DOHH2 (cell line): Measurements from ENCODE around the gene TMPRSS2.

ENCODE experiments used
- EZH2phosphoT487 ChIP-seq: fragments of 200-600 bp; sonication (generic); IDR thresholded peaks from 2 replicates; pipeline ENCODE4 v1.6.1; 2017; ENCODE audit warnings: borderline replicate concordance, mild to moderate bottlenecking, antibody characterized with exemption, low read length, moderate library complexity, mixed read lengths
- TF ChIP-seq, protein P1 (sequence below): fragments of 200-600 bp; sonication (generic); IDR thresholded peaks from one replicate; pipeline ENCODE4 v1.5.1; 2014; ENCODE audit warnings: antibody characterized with exemption, mild to moderate bottlenecking, low read depth, low read length; ENCODE audit not compliant: poor library complexity, severe bottlenecking

DNA sequence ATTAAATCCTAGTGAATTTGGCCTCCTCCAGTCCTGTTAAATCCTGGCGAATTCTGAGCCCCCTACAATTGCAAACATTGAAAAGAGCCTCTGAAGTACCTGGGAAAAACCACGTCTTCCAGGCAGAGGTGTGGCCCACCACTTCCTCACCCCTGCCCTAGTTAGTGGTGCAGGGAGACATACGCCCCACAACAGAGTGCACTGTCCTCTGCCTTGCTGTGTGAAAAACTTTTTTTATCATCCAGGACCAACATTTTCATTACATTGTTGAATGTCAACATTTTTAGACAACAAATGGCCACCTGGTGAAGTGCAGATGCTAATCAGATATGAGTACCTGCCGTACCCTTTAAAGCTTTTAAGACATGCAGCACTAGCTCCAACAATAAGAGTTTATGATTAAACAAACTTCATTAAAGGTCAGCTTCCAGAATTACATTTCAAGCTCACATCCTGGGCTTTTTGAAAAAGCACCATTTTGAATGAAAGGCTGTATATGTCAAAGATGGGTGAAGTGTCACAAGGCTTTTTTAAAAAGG lies 13.6 kb upstream of the TMPRSS2 start:
- TF ChIP-seq, protein P1, sequence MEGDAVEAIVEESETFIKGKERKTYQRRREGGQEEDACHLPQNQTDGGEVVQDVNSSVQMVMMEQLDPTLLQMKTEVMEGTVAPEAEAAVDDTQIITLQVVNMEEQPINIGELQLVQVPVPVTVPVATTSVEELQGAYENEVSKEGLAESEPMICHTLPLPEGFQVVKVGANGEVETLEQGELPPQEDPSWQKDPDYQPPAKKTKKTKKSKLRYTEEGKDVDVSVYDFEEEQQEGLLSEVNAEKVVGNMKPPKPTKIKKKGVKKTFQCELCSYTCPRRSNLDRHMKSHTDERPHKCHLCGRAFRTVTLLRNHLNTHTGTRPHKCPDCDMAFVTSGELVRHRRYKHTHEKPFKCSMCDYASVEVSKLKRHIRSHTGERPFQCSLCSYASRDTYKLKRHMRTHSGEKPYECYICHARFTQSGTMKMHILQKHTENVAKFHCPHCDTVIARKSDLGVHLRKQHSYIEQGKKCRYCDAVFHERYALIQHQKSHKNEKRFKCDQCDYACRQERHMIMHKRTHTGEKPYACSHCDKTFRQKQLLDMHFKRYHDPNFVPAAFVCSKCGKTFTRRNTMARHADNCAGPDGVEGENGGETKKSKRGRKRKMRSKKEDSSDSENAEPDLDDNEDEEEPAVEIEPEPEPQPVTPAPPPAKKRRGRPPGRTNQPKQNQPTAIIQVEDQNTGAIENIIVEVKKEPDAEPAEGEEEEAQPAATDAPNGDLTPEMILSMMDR = no peak
- no peak for TF ChIP-seq EZH2phosphoT487
